Left lung (tissue), 10 donors: ENCODE data around the gene PRRT1B. TPM values are rescaled to one million over a fixed set of nuclear protein-coding genes. Genes with fewer than 3 reads are reported as not detected.
A peak's percentile ranks its signal among the peaks of the same experiment; 100 is the strongest.

Experiments used
- ATAC-seq: fragments of 200-7000 bp; cut with Tn5 transposase; one replicate; pipeline ENCODE4 v1.9.1; 2020; ENCODE audit warnings: moderate library complexity
- DNase-seq, 4 donors: peaks; one replicate each; pipeline ENCODE4 v3.0.0-alpha.2; 2013 to 2020
- H3K27ac ChIP-seq, 2 donors: fragments of 200-600 bp; sonication (generic) in 1 of 2; one replicate each; pipeline versions ENCODE4 v1.5.0 to v1.8.0; 2020 to 2021
- H3K27me3 ChIP-seq, 2 donors: fragments of 200-600 bp; sonication (generic) in 1 of 2; one replicate each; pipeline versions ENCODE4 v1.5.0 to v1.8.0; 2020 to 2021
- H3K36me3 ChIP-seq, 2 donors: fragments of 200-600 bp; sonication (generic) in 1 of 2; one replicate each; pipeline versions ENCODE4 v1.5.0 to v1.8.0; 2020 to 2021
- H3K4me1 ChIP-seq, 2 donors: fragments of 200-600 bp; one replicate each; pipeline ENCODE4 v1.8.0; 2021
- H3K4me3 ChIP-seq, 2 donors: fragments of 200-600 bp; sonication (generic) in 1 of 2; one replicate each; pipeline versions ENCODE4 v1.5.0 to v1.8.0; 2020 to 2021; ENCODE audit warnings: mild to moderate bottlenecking in 1 of 2
- H3K9me3 ChIP-seq, 2 donors: fragments of 200-600 bp; sonication (generic) in 1 of 2; one replicate each; pipeline versions ENCODE4 v1.5.0 to v1.8.0; 2020 to 2021
- intact Hi-C, 2 donors: fragments of 100-400 bp; cut with DNase I; formaldehyde crosslinking; loops; one replicate each; pipeline versions ENCODE4 v1.11.2 to v1.14.2; 2022
- polyA plus RNA-seq, 6 donors: library from polyadenylated mRNA; unstranded; fragments of 120-200 nt; gene quantifications; one replicate each; pipeline ENCODE4 v1.2.1, GENCODE V29; 2013; ENCODE audit not compliant: insufficient read length in 6 of 6
- total RNA-seq, 2 donors: library from RNA; stranded (reverse); fragmentation: NEBNext Ultra II Directional; extraction: Animal tissue kit (Norgen Biotek cat#: 25700); gene quantifications; one replicate each; pipeline ENCODE4 v1.2.1, GENCODE V29; 2021
- TF ChIP-seq, protein P1 (sequence below), 2 donors: fragments of 200-600 bp; sonication (generic) in 1 of 2; IDR thresholded peaks; one replicate each; pipeline versions ENCODE4 v1.5.0 to v1.8.0; 2021; ENCODE audit warnings: antibody characterized with exemption in 2 of 2
- donor health status: DM: no; HTN: yes; CAD: no.
- donor health status: DM: no; HTN: no; CAD: no.

The PRRT1B gene
- total and polyA plus RNA-seq, 8 donors: 2.1 to 9.3 (median 6.4) TPM

DNA sequence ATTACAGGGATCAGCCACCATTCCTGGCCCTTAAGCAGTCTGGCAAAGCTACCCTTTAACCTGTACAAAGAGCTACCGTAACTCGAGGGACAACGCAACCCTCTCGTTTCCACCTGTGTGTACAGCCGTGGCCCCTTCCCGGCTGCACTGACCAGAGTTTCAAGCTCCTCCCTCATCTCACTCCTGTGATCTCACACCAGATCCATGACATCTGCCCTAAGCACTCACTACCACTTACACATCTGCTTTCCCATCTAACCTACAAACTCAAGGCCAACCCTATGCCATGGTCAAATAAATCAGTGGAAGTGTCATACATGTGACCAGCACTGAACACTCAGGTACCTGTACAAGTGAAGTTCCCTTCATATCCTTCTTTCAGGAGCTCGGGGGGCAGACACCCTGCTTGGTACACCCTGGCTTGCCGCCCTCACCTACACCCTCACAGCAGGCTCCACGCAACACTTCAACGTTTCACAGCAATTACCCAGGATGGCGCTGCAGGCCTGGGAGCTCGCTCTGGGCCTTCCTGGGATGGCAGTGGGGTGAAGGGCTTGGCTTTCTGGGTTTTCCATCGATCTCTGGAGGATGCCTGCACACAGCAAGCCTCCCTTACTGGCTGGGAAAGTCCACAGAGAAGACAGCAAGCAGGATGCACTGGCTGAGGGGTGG is 61.7 kb downstream of the PRRT1B start:
- H3K36me3 ChIP-seq: peaks cover 0 to 87% of the 10 kb centered on the region in 2 donors
- no peak overlapping the region for H3K27ac ChIP-seq
- ATAC-seq (no peak), DNase-seq (peak in 1 of 4 donors; percentile 26)
- peaks cover 19 to 39% of the 10 kb centered on the region in 2 donors for H3K4me1 ChIP-seq
- TF ChIP-seq, protein P1, sequence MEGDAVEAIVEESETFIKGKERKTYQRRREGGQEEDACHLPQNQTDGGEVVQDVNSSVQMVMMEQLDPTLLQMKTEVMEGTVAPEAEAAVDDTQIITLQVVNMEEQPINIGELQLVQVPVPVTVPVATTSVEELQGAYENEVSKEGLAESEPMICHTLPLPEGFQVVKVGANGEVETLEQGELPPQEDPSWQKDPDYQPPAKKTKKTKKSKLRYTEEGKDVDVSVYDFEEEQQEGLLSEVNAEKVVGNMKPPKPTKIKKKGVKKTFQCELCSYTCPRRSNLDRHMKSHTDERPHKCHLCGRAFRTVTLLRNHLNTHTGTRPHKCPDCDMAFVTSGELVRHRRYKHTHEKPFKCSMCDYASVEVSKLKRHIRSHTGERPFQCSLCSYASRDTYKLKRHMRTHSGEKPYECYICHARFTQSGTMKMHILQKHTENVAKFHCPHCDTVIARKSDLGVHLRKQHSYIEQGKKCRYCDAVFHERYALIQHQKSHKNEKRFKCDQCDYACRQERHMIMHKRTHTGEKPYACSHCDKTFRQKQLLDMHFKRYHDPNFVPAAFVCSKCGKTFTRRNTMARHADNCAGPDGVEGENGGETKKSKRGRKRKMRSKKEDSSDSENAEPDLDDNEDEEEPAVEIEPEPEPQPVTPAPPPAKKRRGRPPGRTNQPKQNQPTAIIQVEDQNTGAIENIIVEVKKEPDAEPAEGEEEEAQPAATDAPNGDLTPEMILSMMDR (IDR thresholded peaks at IDR 0.05): no peak
- H3K9me3 ChIP-seq: no peaks in the 10 kb centered on the region
- H3K27me3 ChIP-seq: no peaks in the 10 kb centered on the region
- H3K4me3 ChIP-seq: no peak overlapping the region
- intact Hi-C loops: no loop called here

DNA sequence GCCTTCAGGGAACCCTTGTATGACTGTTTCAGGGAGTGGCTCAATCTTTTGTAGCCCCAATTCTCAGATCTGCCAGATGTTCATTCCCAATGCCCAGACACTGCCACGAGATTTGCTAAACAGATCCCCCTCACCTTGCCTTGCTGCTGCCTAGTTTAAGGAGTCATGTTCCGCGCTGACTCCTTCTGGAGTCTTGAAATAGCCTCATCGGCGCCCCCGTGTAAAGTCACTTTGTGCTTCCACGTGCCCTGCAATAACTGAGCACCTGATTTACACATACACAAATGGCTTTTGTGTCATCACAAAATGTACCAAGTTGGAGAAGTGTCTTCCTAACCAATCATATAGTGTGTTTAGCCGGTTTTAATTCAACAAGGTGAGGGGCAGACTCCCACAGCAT is 62.3 kb downstream of the PRRT1B start:
- TF ChIP-seq, protein P1 (IDR thresholded peaks at IDR 0.05): no peak
- no peaks in the 10 kb centered on the region for H3K27me3 ChIP-seq
- peak overlapping the region in 1 of 2 donors; percentile 81 for H3K27ac ChIP-seq
- ATAC-seq (no peak), DNase-seq (no peak)
- H3K36me3 ChIP-seq: peaks cover 0 to 87% of the 10 kb centered on the region in 2 donors
- intact Hi-C loops: no loop called here
- no peak overlapping the region for H3K4me3 ChIP-seq
- H3K9me3 ChIP-seq: no peaks in the 10 kb centered on the region
- H3K4me1 ChIP-seq: peaks cover 19 to 39% of the 10 kb centered on the region in 2 donors

DNA sequence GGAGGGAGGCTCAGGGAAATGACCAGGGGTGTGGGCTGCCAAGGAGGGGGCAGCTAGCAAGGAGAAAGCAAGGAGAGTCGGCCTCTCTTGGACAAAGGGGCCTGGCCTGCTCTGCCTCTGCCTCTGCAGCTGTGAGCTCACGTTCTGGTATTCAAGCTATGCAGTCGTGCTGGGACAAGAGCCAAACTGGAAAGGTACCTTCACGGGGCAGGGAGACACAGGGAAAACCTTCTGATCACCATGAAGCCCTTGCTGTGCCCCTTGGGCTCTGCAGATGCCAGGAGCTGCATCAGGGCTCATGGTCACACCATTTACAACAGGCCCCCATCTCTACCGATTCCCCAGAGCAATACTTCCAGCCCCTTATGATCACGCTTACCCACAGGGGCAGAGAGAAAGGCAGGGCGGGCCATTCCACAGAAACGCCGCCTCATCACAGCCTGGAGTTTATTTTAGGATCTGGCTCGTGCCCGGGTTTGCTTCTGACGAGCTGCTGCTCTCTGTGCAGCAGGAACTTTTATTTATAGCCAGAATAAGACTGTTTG is 63.2 kb downstream of the PRRT1B start:
- intact Hi-C loops: no loop called here
- Histone ChIP-seq H3K27ac (peak overlapping the region; percentile 63 to 81), H3K4me3 (no peak overlapping the region), H3K27me3 (no peaks in the 10 kb centered on the region), H3K36me3 (peaks cover 0 to 87% of the 10 kb centered on the region in 2 donors), H3K4me1 (peaks cover 19 to 33% of the 10 kb centered on the region in 2 donors), H3K9me3 (no peaks in the 10 kb centered on the region)
- peak; percentile 67 to 88 (median 82) for DNase-seq
- ATAC-seq: peak; percentile 91
- TF ChIP-seq, protein P1 (IDR thresholded peaks at IDR 0.05): no peak

Other genes with a start within 250 kb of the PRRT1B start
- gene PRRC2B, start 151.4 kb upstream of the PRRT1B start, total RNA-seq: 100 to 1,000 TPM; 165 to 176 TPM
- gene PRRC2B, start 151.4 kb upstream of the PRRT1B start, polyA plus RNA-seq: 100 to 1,000 TPM; 159 to 233 (median 202) TPM
- gene POMT1, start 42.6 kb upstream of the PRRT1B start, total RNA-seq: 10 to 100 TPM; 20.3 to 32.6 TPM
- 10 to 100 TPM; 38.3 to 56.9 (median 40.0) TPM for gene POMT1, start 42.6 kb upstream of the PRRT1B start, polyA plus RNA-seq
- 10 to 100 TPM; 24.2 to 25.9 TPM for gene UCK1, start 14.3 kb upstream of the PRRT1B start, total RNA-seq
- 10 to 100 TPM; 28.2 to 33.9 (median 30.0) TPM for gene UCK1, start 14.3 kb upstream of the PRRT1B start, polyA plus RNA-seq
- 100 to 1,000 TPM in 1 of 2 donors, 10 to 100 TPM in 1; 73.7 to 112 TPM for gene RAPGEF1, start 194.6 kb downstream of the PRRT1B start, total RNA-seq
- 10 to 100 TPM; 37.5 to 48.1 (median 43.1) TPM for gene RAPGEF1, start 194.6 kb downstream of the PRRT1B start, polyA plus RNA-seq